ENCODE measurements around the gene METTL4.

DNA sequence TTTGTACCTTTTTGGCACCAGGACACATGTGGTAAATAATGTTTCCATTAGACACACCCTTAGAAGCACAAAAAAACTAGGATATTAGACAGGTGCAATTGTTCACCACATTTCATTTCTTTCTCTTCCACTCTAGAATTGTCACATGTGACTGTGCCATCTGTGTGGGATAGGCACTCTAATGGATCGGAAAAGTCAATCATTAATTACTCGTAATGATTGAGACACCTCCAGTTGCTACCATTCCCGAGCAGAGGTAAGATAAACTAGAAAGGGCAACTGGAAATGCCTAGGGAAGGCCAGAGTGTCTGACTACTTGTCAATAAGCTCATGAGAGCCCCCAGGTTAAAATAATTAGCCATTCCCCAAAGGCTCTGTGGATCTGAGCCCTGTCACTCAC is 59.9 kb downstream of the METTL4 start:
- TF ChIP-seq, protein P1, sequence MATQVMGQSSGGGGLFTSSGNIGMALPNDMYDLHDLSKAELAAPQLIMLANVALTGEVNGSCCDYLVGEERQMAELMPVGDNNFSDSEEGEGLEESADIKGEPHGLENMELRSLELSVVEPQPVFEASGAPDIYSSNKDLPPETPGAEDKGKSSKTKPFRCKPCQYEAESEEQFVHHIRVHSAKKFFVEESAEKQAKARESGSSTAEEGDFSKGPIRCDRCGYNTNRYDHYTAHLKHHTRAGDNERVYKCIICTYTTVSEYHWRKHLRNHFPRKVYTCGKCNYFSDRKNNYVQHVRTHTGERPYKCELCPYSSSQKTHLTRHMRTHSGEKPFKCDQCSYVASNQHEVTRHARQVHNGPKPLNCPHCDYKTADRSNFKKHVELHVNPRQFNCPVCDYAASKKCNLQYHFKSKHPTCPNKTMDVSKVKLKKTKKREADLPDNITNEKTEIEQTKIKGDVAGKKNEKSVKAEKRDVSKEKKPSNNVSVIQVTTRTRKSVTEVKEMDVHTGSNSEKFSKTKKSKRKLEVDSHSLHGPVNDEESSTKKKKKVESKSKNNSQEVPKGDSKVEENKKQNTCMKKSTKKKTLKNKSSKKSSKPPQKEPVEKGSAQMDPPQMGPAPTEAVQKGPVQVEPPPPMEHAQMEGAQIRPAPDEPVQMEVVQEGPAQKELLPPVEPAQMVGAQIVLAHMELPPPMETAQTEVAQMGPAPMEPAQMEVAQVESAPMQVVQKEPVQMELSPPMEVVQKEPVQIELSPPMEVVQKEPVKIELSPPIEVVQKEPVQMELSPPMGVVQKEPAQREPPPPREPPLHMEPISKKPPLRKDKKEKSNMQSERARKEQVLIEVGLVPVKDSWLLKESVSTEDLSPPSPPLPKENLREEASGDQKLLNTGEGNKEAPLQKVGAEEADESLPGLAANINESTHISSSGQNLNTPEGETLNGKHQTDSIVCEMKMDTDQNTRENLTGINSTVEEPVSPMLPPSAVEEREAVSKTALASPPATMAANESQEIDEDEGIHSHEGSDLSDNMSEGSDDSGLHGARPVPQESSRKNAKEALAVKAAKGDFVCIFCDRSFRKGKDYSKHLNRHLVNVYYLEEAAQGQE (IDR thresholded peaks at IDR 0.05; ENCODE audit: insufficient replicate concordance, low read depth): no peak
- TF ChIP-seq, protein P2, sequence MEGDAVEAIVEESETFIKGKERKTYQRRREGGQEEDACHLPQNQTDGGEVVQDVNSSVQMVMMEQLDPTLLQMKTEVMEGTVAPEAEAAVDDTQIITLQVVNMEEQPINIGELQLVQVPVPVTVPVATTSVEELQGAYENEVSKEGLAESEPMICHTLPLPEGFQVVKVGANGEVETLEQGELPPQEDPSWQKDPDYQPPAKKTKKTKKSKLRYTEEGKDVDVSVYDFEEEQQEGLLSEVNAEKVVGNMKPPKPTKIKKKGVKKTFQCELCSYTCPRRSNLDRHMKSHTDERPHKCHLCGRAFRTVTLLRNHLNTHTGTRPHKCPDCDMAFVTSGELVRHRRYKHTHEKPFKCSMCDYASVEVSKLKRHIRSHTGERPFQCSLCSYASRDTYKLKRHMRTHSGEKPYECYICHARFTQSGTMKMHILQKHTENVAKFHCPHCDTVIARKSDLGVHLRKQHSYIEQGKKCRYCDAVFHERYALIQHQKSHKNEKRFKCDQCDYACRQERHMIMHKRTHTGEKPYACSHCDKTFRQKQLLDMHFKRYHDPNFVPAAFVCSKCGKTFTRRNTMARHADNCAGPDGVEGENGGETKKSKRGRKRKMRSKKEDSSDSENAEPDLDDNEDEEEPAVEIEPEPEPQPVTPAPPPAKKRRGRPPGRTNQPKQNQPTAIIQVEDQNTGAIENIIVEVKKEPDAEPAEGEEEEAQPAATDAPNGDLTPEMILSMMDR (IDR thresholded peaks at IDR 0.05; ENCODE audit: insufficient read depth, low read length): no peak
- TF ChIP-seq POLR2AphosphoS5 (IDR thresholded peaks at IDR 0.05; ENCODE audit: low read depth): no peak
- no peak for TF ChIP-seq SPI1 (IDR thresholded peaks at IDR 0.05; ENCODE audit: borderline replicate concordance, low read depth)
- no peak for TF ChIP-seq GABPA (IDR thresholded peaks at IDR 0.05; ENCODE audit: low read depth)
